Measurements from ENCODE around the gene MMP2. TPM values are rescaled to one million over a fixed set of nuclear protein-coding genes. Genes with fewer than 3 reads are reported as not detected.

The MMP2 gene
- total RNA-seq, result not detected

GRCh38 chr16:55478827-55479429, at the start of gene MMP2:
TSS of gene MMP2 (plus strand) at chr16:55479198. CDS start at chr16:55479480, 282 bp downstream.
- CTCF ChIA-PET, result no interaction called here
- Mint-ChIP-seq H3K9me3 (ENCODE audit: low read depth) (no peaks in the 10 kb centered on the region), H3K4me1 (peaks cover 1% of the 10 kb centered on the region), H3K27me3 (peaks cover 38% of the 10 kb centered on the region), H3K36me3 (no peaks in the 10 kb centered on the region), H3K27ac (no peak within 1 kb of the TSS), H3K4me3 (no peak within 1 kb of the TSS)
- no peak for ATAC-seq
- no peak for DNase-seq

- CTCF ChIA-PET, result interaction anchor here (0.6 to 1.2 kb wide), 2 partner anchors 32 to 1502 kb away, joined by 3 read pairs; no protein-coding TSS in a partner anchor
- H3K9me3 Mint-ChIP-seq (ENCODE audit: low read depth), result no peaks in the 10 kb centered on the region
- no peak overlapping the region for H3K27ac Mint-ChIP-seq
- no peaks in the 10 kb centered on the region for H3K4me1 Mint-ChIP-seq
- DNase-seq (no peak), ATAC-seq (no peak)
- H3K4me3 Mint-ChIP-seq, result no peak overlapping the region
- H3K36me3 Mint-ChIP-seq, result no peaks in the 10 kb centered on the region
- no peaks in the 10 kb centered on the region for H3K27me3 Mint-ChIP-seq
Observed at GRCh38 chr16:55433030-55433429, 46.0 kb upstream of the MMP2 start.

GRCh38 chr16:55433535-55433934, 45.5 kb upstream of the MMP2 start:
- H3K4me1 Mint-ChIP-seq, result no peaks in the 10 kb centered on the region
- CTCF ChIA-PET, result interaction anchor here (0.6 kb wide), 1 partner anchor 1503 kb away, joined by 3 read pairs; no protein-coding TSS in a partner anchor
- no peak overlapping the region for H3K4me3 Mint-ChIP-seq
- H3K9me3 Mint-ChIP-seq (ENCODE audit: low read depth), result no peaks in the 10 kb centered on the region
- no peak for DNase-seq
- no peaks in the 10 kb centered on the region for H3K27me3 Mint-ChIP-seq
- no peak for ATAC-seq
- H3K27ac Mint-ChIP-seq, result no peak overlapping the region
- H3K36me3 Mint-ChIP-seq, result no peaks in the 10 kb centered on the region

- H3K4me1 Mint-ChIP-seq, result no peaks in the 10 kb centered on the region
- no peak for DNase-seq
- no peak for ATAC-seq
- no peak overlapping the region for H3K27ac Mint-ChIP-seq
- CTCF ChIA-PET, result no interaction called here
- no peaks in the 10 kb centered on the region for H3K27me3 Mint-ChIP-seq
- H3K9me3 Mint-ChIP-seq (ENCODE audit: low read depth), result no peaks in the 10 kb centered on the region
- no peak overlapping the region for H3K4me3 Mint-ChIP-seq
- H3K36me3 Mint-ChIP-seq, result no peaks in the 10 kb centered on the region
Observed at GRCh38 chr16:55434000-55434399, 45.0 kb upstream of the MMP2 start.

GRCh38 chr16:55435387-55435786, 43.6 kb upstream of the MMP2 start:
- Mint-ChIP-seq H3K36me3 (no peaks in the 10 kb centered on the region), H3K27ac (no peak overlapping the region), H3K4me1 (no peaks in the 10 kb centered on the region), H3K9me3 (ENCODE audit: low read depth) (no peaks in the 10 kb centered on the region), H3K27me3 (no peaks in the 10 kb centered on the region), H3K4me3 (no peak overlapping the region)
- ATAC-seq (no peak), DNase-seq (no peak)
- CTCF ChIA-PET, result no interaction called here

- no peaks in the 10 kb centered on the region for H3K9me3 Mint-ChIP-seq (ENCODE audit: low read depth)
- DNase-seq (no peak), ATAC-seq (no peak)
- H3K4me1 Mint-ChIP-seq, result no peaks in the 10 kb centered on the region
- H3K27me3 Mint-ChIP-seq, result no peaks in the 10 kb centered on the region
- CTCF ChIA-PET, result no interaction called here
- H3K36me3 Mint-ChIP-seq, result no peaks in the 10 kb centered on the region
- no peak overlapping the region for H3K27ac Mint-ChIP-seq
- no peak overlapping the region for H3K4me3 Mint-ChIP-seq
Observed at GRCh38 chr16:55436587-55436986, 42.4 kb upstream of the MMP2 start.

GRCh38 chr16:55437625-55438024, 41.4 kb upstream of the MMP2 start:
- H3K4me1 Mint-ChIP-seq, result no peaks in the 10 kb centered on the region
- H3K36me3 Mint-ChIP-seq, result no peaks in the 10 kb centered on the region
- no peak overlapping the region for H3K4me3 Mint-ChIP-seq
- no peaks in the 10 kb centered on the region for H3K9me3 Mint-ChIP-seq (ENCODE audit: low read depth)
- DNase-seq, result no peak
- no peak overlapping the region for H3K27ac Mint-ChIP-seq
- CTCF ChIA-PET, result no interaction called here
- H3K27me3 Mint-ChIP-seq, result no peaks in the 10 kb centered on the region
- ATAC-seq, result no peak

- H3K27ac Mint-ChIP-seq, result no peak overlapping the region
- no peaks in the 10 kb centered on the region for H3K27me3 Mint-ChIP-seq
- no peaks in the 10 kb centered on the region for H3K4me1 Mint-ChIP-seq
- H3K36me3 Mint-ChIP-seq, result no peaks in the 10 kb centered on the region
- ATAC-seq (no peak), DNase-seq (no peak)
- no peaks in the 10 kb centered on the region for H3K9me3 Mint-ChIP-seq (ENCODE audit: low read depth)
- H3K4me3 Mint-ChIP-seq, result no peak overlapping the region
- CTCF ChIA-PET, result no interaction called here
Observed at GRCh38 chr16:55438281-55438680, 40.7 kb upstream of the MMP2 start.

- no peaks in the 10 kb centered on the region for H3K4me1 Mint-ChIP-seq
- H3K27ac Mint-ChIP-seq, result no peak overlapping the region
- no peaks in the 10 kb centered on the region for H3K27me3 Mint-ChIP-seq
- no peaks in the 10 kb centered on the region for H3K9me3 Mint-ChIP-seq (ENCODE audit: low read depth)
- no peak overlapping the region for H3K4me3 Mint-ChIP-seq
- ATAC-seq, result no peak
- no peaks in the 10 kb centered on the region for H3K36me3 Mint-ChIP-seq
- DNase-seq, result no peak
- CTCF ChIA-PET, result no interaction called here
Observed at GRCh38 chr16:55439101-55439690, 39.8 kb upstream of the MMP2 start.

- DNase-seq (no peak), ATAC-seq (no peak)
- Mint-ChIP-seq H3K27me3 (peaks cover 2% of the 10 kb centered on the region), H3K36me3 (no peaks in the 10 kb centered on the region), H3K27ac (no peak overlapping the region), H3K9me3 (ENCODE audit: low read depth) (no peaks in the 10 kb centered on the region), H3K4me1 (no peaks in the 10 kb centered on the region), H3K4me3 (no peak overlapping the region)
- CTCF ChIA-PET, result interaction anchor here (0.7 to 1.4 kb wide), 2 partner anchors 21 to 1555 kb away, joined by 3 to 6 read pairs; no protein-coding TSS in a partner anchor
Observed at GRCh38 chr16:55443434-55444346, 35.3 kb upstream of the MMP2 start.

GRCh38 chr16:55444754-55445485, 34.1 kb upstream of the MMP2 start:
- no peak overlapping the region for H3K27ac Mint-ChIP-seq

GRCh38 chr16:55447231-55447630, 31.8 kb upstream of the MMP2 start:
- ATAC-seq (no peak), DNase-seq (no peak)
- Mint-ChIP-seq H3K36me3 (no peaks in the 10 kb centered on the region), H3K27ac (no peak overlapping the region), H3K9me3 (ENCODE audit: low read depth) (no peaks in the 10 kb centered on the region), H3K27me3 (peaks cover 2% of the 10 kb centered on the region), H3K4me1 (no peaks in the 10 kb centered on the region), H3K4me3 (no peak overlapping the region)
- CTCF ChIA-PET, result no interaction called here

More at GRCh38 chr16:55444754-55445485, 34.1 kb upstream of the MMP2 start:
- no peak for DNase-seq
- H3K4me1 Mint-ChIP-seq, result no peaks in the 10 kb centered on the region
- no peaks in the 10 kb centered on the region for H3K9me3 Mint-ChIP-seq (ENCODE audit: low read depth)
- CTCF ChIA-PET, result interaction anchor here (0.7 to 1.4 kb wide), 2 partner anchors 20 to 1556 kb away, joined by 3 to 6 read pairs; no protein-coding TSS in a partner anchor
- H3K27me3 Mint-ChIP-seq, result peaks cover 2% of the 10 kb centered on the region
- H3K4me3 Mint-ChIP-seq, result no peak overlapping the region
- ATAC-seq, result no peak
- no peaks in the 10 kb centered on the region for H3K36me3 Mint-ChIP-seq

- H3K4me3 Mint-ChIP-seq, result no peak overlapping the region
- no peaks in the 10 kb centered on the region for H3K9me3 Mint-ChIP-seq (ENCODE audit: low read depth)
- CTCF ChIA-PET, result interaction anchor here (1.1 kb wide), 1 partner anchor 12 kb away, joined by 3 read pairs; no protein-coding TSS in a partner anchor
- no peaks in the 10 kb centered on the region for H3K36me3 Mint-ChIP-seq
- H3K4me1 Mint-ChIP-seq, result no peaks in the 10 kb centered on the region
- H3K27ac Mint-ChIP-seq, result no peak overlapping the region
- no peaks in the 10 kb centered on the region for H3K27me3 Mint-ChIP-seq
- DNase-seq, result no peak
- ATAC-seq, result no peak
Observed at GRCh38 chr16:55452996-55453395, 26.0 kb upstream of the MMP2 start.

Measured in activated CD8-positive, alpha-beta memory T cell treated with anti-CD3 and anti-CD28 coated beads, Interleukin-2, amount 10 ng/mL, durations not matched to agents 7 days and 5 days (primary cell).